Measurements from ENCODE around the gene KLRF1.
A peak's percentile ranks its signal among the peaks of the same experiment; 100 is the strongest.

Gene KLRF1

GRCh38 chr12:9827209-9827888 is at the start of gene KLRF1:
TSS of gene KLRF1 (plus strand) at chr12:9827481. CDS start at chr12:9827545, 64 bp downstream.
- DNase-seq (ENCODE audit: low read depth, low spot score), result no peak

GRCh38 chr12:9779209-9779608 is 48.1 kb upstream of the KLRF1 start:
- no peak for DNase-seq (ENCODE audit: low read depth, low spot score)

GRCh38 chr12:9781360-9781759 is 45.9 kb upstream of the KLRF1 start:
- DNase-seq (ENCODE audit: low read depth, low spot score), result no peak

- DNase-seq (ENCODE audit: low read depth, low spot score), result peak; percentile 54
These were observed 44.5 kb upstream of the KLRF1 start for GRCh38 chr12:9782547-9783382.

GRCh38 chr12:9784326-9784725 is 43.0 kb upstream of the KLRF1 start:
- DNase-seq (ENCODE audit: low read depth, low spot score), result peak; percentile 14

- DNase-seq (ENCODE audit: low read depth, low spot score), result no peak
These were observed 42.5 kb upstream of the KLRF1 start for GRCh38 chr12:9784816-9785215.

- no peak for DNase-seq (ENCODE audit: low read depth, low spot score)
These were observed 40.3 kb upstream of the KLRF1 start for GRCh38 chr12:9786726-9787717.

GRCh38 chr12:9792185-9792900 is 34.9 kb upstream of the KLRF1 start:
- no peak for DNase-seq (ENCODE audit: low read depth, low spot score)

- DNase-seq (ENCODE audit: low read depth, low spot score), result no peak
These were observed 34.2 kb upstream of the KLRF1 start for GRCh38 chr12:9792961-9793617.

- no peak for DNase-seq (ENCODE audit: low read depth, low spot score)
These were observed 33.4 kb upstream of the KLRF1 start for GRCh38 chr12:9793779-9794395.

GRCh38 chr12:9794484-9795093 is 32.7 kb upstream of the KLRF1 start:
- no peak for DNase-seq (ENCODE audit: low read depth, low spot score)

- DNase-seq (ENCODE audit: low read depth, low spot score), result no peak
These were observed 31.3 kb upstream of the KLRF1 start for GRCh38 chr12:9795945-9796344.

- DNase-seq (ENCODE audit: low read depth, low spot score), result no peak
These were observed 30.9 kb upstream of the KLRF1 start for GRCh38 chr12:9796346-9796745.

GRCh38 chr12:9796971-9797370 is 30.3 kb upstream of the KLRF1 start:
- DNase-seq (ENCODE audit: low read depth, low spot score), result no peak

- DNase-seq (ENCODE audit: low read depth, low spot score), result peak; percentile 81
These were observed 29.3 kb upstream of the KLRF1 start for GRCh38 chr12:9797722-9798619.

GRCh38 chr12:9799961-9800360 is 27.3 kb upstream of the KLRF1 start:
- DNase-seq (ENCODE audit: low read depth, low spot score), result no peak

- no peak for DNase-seq (ENCODE audit: low read depth, low spot score)
These were observed 21.4 kb upstream of the KLRF1 start for GRCh38 chr12:9805883-9806282.

GRCh38 chr12:9806714-9807113 is 20.6 kb upstream of the KLRF1 start:
- no peak for DNase-seq (ENCODE audit: low read depth, low spot score)

- no peak for DNase-seq (ENCODE audit: low read depth, low spot score)
These were observed 18.8 kb upstream of the KLRF1 start for GRCh38 chr12:9808504-9808903.
